ENCODE measurements around the gene BIRC3.

Gene BIRC3

GRCh38 chr11:102318469-102318868 is 1.2 kb downstream of the BIRC3 start:
- no peak for TF ChIP-seq CTCF (IDR thresholded peaks at IDR 0.05; ENCODE audit: low read depth, low read length)
- peak overlapping the region; percentile 70 for H3K4me3 ChIP-seq (ENCODE audit: low read depth, low read length)

GRCh38 chr11:102319544-102319943 is 2.3 kb downstream of the BIRC3 start:
- TF ChIP-seq CTCF (IDR thresholded peaks at IDR 0.05; ENCODE audit: low read depth, low read length): no peak
- H3K4me3 ChIP-seq (ENCODE audit: low read depth, low read length): no peak overlapping the region

GRCh38 chr11:102320188-102320587 is 2.9 kb downstream of the BIRC3 start:
- H3K4me3 ChIP-seq (ENCODE audit: low read depth, low read length): no peak overlapping the region
- TF ChIP-seq CTCF (IDR thresholded peaks at IDR 0.05; ENCODE audit: low read depth, low read length): no peak

DNA sequence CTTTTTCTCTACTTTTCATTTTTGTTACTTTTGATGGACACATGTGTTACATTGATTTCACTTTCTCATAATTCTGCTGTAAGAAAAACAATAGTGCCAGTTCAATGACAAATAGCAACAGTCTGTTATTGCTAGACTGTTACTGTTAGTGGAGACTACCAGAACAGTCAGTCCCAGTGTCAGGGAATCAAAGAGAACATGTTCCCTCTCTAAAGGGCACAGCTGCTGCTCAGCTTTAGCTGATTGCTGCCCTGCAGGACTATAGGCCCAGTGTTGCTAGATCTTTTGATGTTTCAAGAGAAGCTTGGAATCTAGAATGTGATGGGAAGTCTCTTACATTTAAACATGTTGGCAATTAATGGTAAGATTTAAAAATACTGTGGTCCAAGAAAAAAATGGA is 3.4 kb downstream of the BIRC3 start:
- no peak for TF ChIP-seq CTCF (IDR thresholded peaks at IDR 0.05; ENCODE audit: low read depth, low read length)
- H3K4me3 ChIP-seq (ENCODE audit: low read depth, low read length): no peak overlapping the region

- no peak for TF ChIP-seq CTCF (IDR thresholded peaks at IDR 0.05; ENCODE audit: low read depth, low read length)
- H3K4me3 ChIP-seq (ENCODE audit: low read depth, low read length): no peak overlapping the region
Measured at GRCh38 chr11:102322560-102322959, 5.3 kb downstream of the BIRC3 start.

DNA sequence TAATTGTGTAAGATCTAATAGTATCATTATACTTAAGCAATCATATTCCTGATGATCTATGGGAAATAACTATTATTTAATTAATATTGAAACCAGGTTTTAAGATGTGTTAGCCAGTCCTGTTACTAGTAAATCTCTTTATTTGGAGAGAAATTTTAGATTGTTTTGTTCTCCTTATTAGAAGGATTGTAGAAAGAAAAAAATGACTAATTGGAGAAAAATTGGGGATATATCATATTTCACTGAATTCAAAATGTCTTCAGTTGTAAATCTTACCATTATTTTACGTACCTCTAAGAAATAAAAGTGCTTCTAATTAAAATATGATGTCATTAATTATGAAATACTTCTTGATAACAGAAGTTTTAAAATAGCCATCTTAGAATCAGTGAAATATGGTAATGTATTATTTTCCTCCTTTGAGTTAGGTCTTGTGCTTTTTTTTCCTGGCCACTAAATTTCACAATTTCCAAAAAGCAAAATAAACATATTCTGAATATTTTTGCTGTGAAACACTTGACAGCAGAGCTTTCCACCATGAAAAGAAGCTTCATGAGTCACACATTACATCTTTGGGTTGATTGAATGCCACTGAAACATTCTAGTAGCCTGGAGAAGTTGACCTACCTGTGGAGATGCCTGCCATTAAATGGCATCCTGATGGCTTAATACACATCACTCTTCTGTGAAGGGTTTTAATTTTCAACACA is 6.4 kb downstream of the BIRC3 start:
- H3K4me3 ChIP-seq (ENCODE audit: low read depth, low read length): no peak overlapping the region
- no peak for TF ChIP-seq CTCF (IDR thresholded peaks at IDR 0.05; ENCODE audit: low read depth, low read length)

- TF ChIP-seq CTCF (IDR thresholded peaks at IDR 0.05; ENCODE audit: low read depth, low read length): no peak
- no peak overlapping the region for H3K4me3 ChIP-seq (ENCODE audit: low read depth, low read length)
Measured at GRCh38 chr11:102325088-102325487, 7.8 kb downstream of the BIRC3 start.
